LNCaP clone FGC (cell line): ENCODE results near the gene HAUS3.

Experiments
- DNase-seq: peaks from one replicate; pipeline ENCODE4 v3.0.0-alpha.2; 2011; ENCODE audit warnings: low read depth
- H3K4me3 ChIP-seq: 2 replicates; pipeline ENCODE4 v1.5.1; 2011; ENCODE audit warnings: mild to moderate bottlenecking, low read depth, low read length, control low read depth
- CTCF ChIP-seq: IDR thresholded peaks from 2 replicates; pipeline ENCODE4 v1.5.1; 2012; ENCODE audit warnings: mild to moderate bottlenecking; ENCODE audit not compliant: control insufficient read depth, insufficient read depth; ENCODE audit errors: extremely low read depth

HAUS3 gene

GRCh38 chr4:2249526-2250356 is 7.8 kb upstream of the HAUS3 start:
- no peak overlapping the region for H3K4me3 ChIP-seq
- DNase-seq, result no peak
- no peak for TF ChIP-seq CTCF

- TF ChIP-seq CTCF, result no peak
- no peak for DNase-seq
These were observed 6.9 kb upstream of the HAUS3 start for GRCh38 chr4:2248821-2249261.

GRCh38 chr4:2248044-2248780 is 6.3 kb upstream of the HAUS3 start:
- H3K4me3 ChIP-seq, result no peak overlapping the region
- no peak for DNase-seq
- no peak for TF ChIP-seq CTCF

More at GRCh38 chr4:2248821-2249261, 6.9 kb upstream of the HAUS3 start:
- no peak overlapping the region for H3K4me3 ChIP-seq

- no peak for DNase-seq
- H3K4me3 ChIP-seq, result no peak overlapping the region
- TF ChIP-seq CTCF, result no peak
These were observed 5.5 kb upstream of the HAUS3 start for GRCh38 chr4:2247128-2248043.

GRCh38 chr4:2246384-2247127 is 4.6 kb upstream of the HAUS3 start:
- TF ChIP-seq CTCF, result no peak
- no peak for DNase-seq
- H3K4me3 ChIP-seq, result no peak overlapping the region

GRCh38 chr4:2245787-2246275 is 3.9 kb upstream of the HAUS3 start:
- DNase-seq, result no peak
- no peak overlapping the region for H3K4me3 ChIP-seq
- no peak for TF ChIP-seq CTCF
